Measurements from ENCODE around the gene PAX7. TPM values are rescaled to one million over a fixed set of nuclear protein-coding genes. Genes with fewer than 3 reads are reported as not detected.

Gene PAX7
- total RNA-seq, 1 experiment from 2014 or later, result 0.15 TPM

DNA sequence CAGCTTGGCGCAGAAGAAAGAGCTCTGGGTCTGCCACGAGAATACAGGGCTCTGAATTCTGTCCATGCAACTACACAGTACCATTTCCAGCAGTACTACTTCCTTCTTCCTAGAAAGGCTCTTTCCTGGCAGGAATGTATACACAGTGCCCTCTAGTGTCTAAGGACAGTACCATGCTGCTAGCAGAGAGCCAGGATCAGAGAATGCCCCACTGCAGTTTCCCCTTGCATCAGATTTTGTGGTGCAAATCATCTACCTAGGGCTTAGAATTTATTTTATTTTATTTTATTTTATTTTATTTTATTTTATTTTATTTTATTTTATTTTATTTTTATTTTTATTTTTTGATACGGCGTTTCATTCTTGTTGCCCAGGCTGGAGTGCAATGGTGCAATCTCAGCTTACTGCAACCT lies 50.8 kb downstream of the PAX7 start:
- H3K79me2 ChIP-seq (ENCODE audit: insufficient read depth, low read length), result no peaks in the 10 kb centered on the region
- H3K27me3 ChIP-seq (ENCODE audit: insufficient read depth, low read length), result peaks cover 2% of the 10 kb centered on the region; the same call in 1 of the 2 replicates
- H3K27ac ChIP-seq (ENCODE audit: insufficient read length, low read depth, low read length), result no peak overlapping the region
- H4K20me1 ChIP-seq (ENCODE audit: control insufficient read depth, insufficient read depth, insufficient read length), result no peaks in the 10 kb centered on the region
- DNase-seq, result no peak
- peaks cover 6% of the 10 kb centered on the region; the same call in 1 of the 2 replicates for H3K4me1 ChIP-seq (ENCODE audit: insufficient read depth, low read length)
- H2BK20ac ChIP-seq (ENCODE audit: low read depth, low read length, poor library complexity, severe bottlenecking), result no peak overlapping the region
- H2AK5ac ChIP-seq (ENCODE audit: insufficient read length, low read length), result no peak overlapping the region
- no peaks in the 10 kb centered on the region for H3K23me2 ChIP-seq (ENCODE audit: insufficient read length, low read depth, low read length, poor library complexity, severe bottlenecking)
- H4K91ac ChIP-seq (ENCODE audit: insufficient read length, low read depth, low read length), result no peak overlapping the region
- H3K9me3 ChIP-seq (ENCODE audit: control insufficient read depth, low read depth, low read length), result no peaks in the 10 kb centered on the region
- H2AFZ ChIP-seq (ENCODE audit: low read length), result no peak overlapping the region
- Mint-ChIP-seq H3K27ac (no peak overlapping the region), H3K4me1 (peaks cover 8 to 15% of the 10 kb centered on the region in 2 experiments), H3K36me3 (ENCODE audit: insufficient read depth in 1 of 3, low read depth in 3 of 3) (peaks cover 0 to 4% (median 0%) of the 10 kb centered on the region in 3 experiments; a peak in 1 of 7 replicates), H3K9me3 (peaks cover 0 to 3% of the 10 kb centered on the region in 2 experiments; a peak in 2 of 5 replicates), H3K4me3 (no peak overlapping the region), H3K27me3 (ENCODE audit: low read depth) (peaks cover 81% of the 10 kb centered on the region)
- no CpG with 5 or more reads among the region's 4 CpGs for WGBS (ENCODE audit: extremely low coverage, insufficient read length, low lambda C conversion rate)
- no peak overlapping the region for H3K14ac ChIP-seq (ENCODE audit: insufficient read depth, low read length)
- H2BK5ac ChIP-seq (ENCODE audit: insufficient read length, low read length), result no peak overlapping the region
- H2BK120ac ChIP-seq (ENCODE audit: low read depth, low read length, poor library complexity, severe bottlenecking), result no peak overlapping the region
- no peak overlapping the region for H2BK15ac ChIP-seq (ENCODE audit: low read depth, low read length)
- no peak overlapping the region for H3K4ac ChIP-seq (ENCODE audit: low read depth, low read length)
- H4K8ac ChIP-seq (replicated peaks; ENCODE audit: insufficient read length, low read depth, low read length), result no peak overlapping the region
- no peak overlapping the region for H3K18ac ChIP-seq (ENCODE audit: insufficient read length, low read depth, low read length)
- H3T11ph ChIP-seq (ENCODE audit: low read length), result no peak overlapping the region
- H3K23ac ChIP-seq (ENCODE audit: insufficient read length, low read depth, low read length), result no peak overlapping the region
- TF ChIP-seq, protein P1, sequence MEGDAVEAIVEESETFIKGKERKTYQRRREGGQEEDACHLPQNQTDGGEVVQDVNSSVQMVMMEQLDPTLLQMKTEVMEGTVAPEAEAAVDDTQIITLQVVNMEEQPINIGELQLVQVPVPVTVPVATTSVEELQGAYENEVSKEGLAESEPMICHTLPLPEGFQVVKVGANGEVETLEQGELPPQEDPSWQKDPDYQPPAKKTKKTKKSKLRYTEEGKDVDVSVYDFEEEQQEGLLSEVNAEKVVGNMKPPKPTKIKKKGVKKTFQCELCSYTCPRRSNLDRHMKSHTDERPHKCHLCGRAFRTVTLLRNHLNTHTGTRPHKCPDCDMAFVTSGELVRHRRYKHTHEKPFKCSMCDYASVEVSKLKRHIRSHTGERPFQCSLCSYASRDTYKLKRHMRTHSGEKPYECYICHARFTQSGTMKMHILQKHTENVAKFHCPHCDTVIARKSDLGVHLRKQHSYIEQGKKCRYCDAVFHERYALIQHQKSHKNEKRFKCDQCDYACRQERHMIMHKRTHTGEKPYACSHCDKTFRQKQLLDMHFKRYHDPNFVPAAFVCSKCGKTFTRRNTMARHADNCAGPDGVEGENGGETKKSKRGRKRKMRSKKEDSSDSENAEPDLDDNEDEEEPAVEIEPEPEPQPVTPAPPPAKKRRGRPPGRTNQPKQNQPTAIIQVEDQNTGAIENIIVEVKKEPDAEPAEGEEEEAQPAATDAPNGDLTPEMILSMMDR (conservative IDR thresholded peaks at IDR 0.05), result peak; percentile 87
- no peak overlapping the region for H3K4me2 ChIP-seq (ENCODE audit: insufficient read depth, insufficient read length, low read length)
- H3K56ac ChIP-seq (ENCODE audit: insufficient read length, low read depth, low read length), result no peak overlapping the region
- no peaks in the 10 kb centered on the region for H3K79me1 ChIP-seq (ENCODE audit: insufficient read depth, low read depth, low read length, poor library complexity, severe bottlenecking)
- no peak overlapping the region for H4K5ac ChIP-seq (ENCODE audit: insufficient read length, low read depth, low read length)
- no peak overlapping the region for H2BK12ac ChIP-seq (ENCODE audit: insufficient read length, low read depth, low read length)
- no peak overlapping the region for H3K9ac ChIP-seq (ENCODE audit: extremely low read depth, insufficient read length, low read length)

Measured in H9 (cell line).